ENCODE measurements around the gene TNFSF4.

TNFSF4 gene

GRCh38 chr1:173153503-173153902 is 53.6 kb downstream of the TNFSF4 start:
- no peak for DNase-seq (ENCODE audit: low read depth)
- no peak overlapping the region for H3K4me3 ChIP-seq (ENCODE audit: control insufficient read depth, low read depth, low read length)
- TF ChIP-seq, protein P1, sequence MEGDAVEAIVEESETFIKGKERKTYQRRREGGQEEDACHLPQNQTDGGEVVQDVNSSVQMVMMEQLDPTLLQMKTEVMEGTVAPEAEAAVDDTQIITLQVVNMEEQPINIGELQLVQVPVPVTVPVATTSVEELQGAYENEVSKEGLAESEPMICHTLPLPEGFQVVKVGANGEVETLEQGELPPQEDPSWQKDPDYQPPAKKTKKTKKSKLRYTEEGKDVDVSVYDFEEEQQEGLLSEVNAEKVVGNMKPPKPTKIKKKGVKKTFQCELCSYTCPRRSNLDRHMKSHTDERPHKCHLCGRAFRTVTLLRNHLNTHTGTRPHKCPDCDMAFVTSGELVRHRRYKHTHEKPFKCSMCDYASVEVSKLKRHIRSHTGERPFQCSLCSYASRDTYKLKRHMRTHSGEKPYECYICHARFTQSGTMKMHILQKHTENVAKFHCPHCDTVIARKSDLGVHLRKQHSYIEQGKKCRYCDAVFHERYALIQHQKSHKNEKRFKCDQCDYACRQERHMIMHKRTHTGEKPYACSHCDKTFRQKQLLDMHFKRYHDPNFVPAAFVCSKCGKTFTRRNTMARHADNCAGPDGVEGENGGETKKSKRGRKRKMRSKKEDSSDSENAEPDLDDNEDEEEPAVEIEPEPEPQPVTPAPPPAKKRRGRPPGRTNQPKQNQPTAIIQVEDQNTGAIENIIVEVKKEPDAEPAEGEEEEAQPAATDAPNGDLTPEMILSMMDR (IDR thresholded peaks at IDR 0.05; ENCODE audit: control insufficient read depth, insufficient read depth, low read depth, low read length, missing control alignments) = no peak

DNA sequence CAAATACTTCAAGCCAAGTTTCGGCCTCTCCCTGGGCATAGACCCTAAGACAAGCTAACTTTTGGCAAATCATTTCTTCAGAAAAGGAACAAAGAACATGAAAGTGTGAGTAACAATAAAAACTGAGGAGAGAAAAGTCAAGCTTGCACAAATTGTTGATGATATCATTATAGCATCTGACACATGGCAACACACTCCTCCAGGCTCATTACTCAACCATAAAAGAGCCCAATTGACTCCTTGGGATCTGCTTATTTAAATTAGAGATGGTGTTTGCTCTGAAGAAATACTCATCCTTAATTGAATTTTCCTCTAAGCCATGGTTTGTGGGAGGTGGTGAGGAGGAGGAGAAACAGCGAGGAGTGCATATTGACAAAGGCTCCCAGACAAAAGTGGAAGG is 54.5 kb downstream of the TNFSF4 start:
- no peak overlapping the region for H3K4me3 ChIP-seq (ENCODE audit: control insufficient read depth, low read depth, low read length)
- no peak for DNase-seq (ENCODE audit: low read depth)
- TF ChIP-seq, protein P1 (IDR thresholded peaks at IDR 0.05; ENCODE audit: control insufficient read depth, insufficient read depth, low read depth, low read length, missing control alignments) = no peak

GRCh38 chr1:173150795-173151194 is 56.3 kb downstream of the TNFSF4 start:
- no peak for DNase-seq (ENCODE audit: low read depth)
- H3K4me3 ChIP-seq (ENCODE audit: control insufficient read depth, low read depth, low read length) = no peak overlapping the region
- TF ChIP-seq, protein P1 (IDR thresholded peaks at IDR 0.05; ENCODE audit: control insufficient read depth, insufficient read depth, low read depth, low read length, missing control alignments) = no peak

DNA sequence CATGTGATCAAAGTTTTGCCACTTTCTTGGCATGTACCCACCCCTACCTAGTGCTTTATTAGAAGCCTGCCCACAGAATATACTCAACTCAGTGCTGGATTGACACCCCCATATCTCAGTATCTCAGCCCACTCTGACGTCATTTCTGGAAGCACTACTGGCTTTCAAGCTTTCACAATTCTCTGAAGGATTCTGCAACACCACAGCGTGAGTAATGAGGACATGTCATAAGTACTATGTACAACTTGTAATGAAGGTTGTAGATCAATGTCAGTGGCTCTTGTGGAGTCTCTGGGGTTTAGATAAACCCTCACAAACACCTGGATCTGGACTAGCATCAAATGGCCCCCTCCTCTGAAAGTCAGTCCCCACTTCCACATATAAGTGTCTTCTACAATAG is 57.2 kb downstream of the TNFSF4 start:
- TF ChIP-seq, protein P1 (IDR thresholded peaks at IDR 0.05; ENCODE audit: control insufficient read depth, insufficient read depth, low read depth, low read length, missing control alignments) = no peak
- no peak overlapping the region for H3K4me3 ChIP-seq (ENCODE audit: control insufficient read depth, low read depth, low read length)
- peak; percentile 84 for DNase-seq (ENCODE audit: low read depth)

- TF ChIP-seq, protein P1 (IDR thresholded peaks at IDR 0.05; ENCODE audit: control insufficient read depth, insufficient read depth, low read depth, low read length, missing control alignments) = no peak
- no peak for DNase-seq (ENCODE audit: low read depth)
- no peak overlapping the region for H3K4me3 ChIP-seq (ENCODE audit: control insufficient read depth, low read depth, low read length)
These were observed 58.2 kb downstream of the TNFSF4 start for GRCh38 chr1:173148971-173149370.

DNA sequence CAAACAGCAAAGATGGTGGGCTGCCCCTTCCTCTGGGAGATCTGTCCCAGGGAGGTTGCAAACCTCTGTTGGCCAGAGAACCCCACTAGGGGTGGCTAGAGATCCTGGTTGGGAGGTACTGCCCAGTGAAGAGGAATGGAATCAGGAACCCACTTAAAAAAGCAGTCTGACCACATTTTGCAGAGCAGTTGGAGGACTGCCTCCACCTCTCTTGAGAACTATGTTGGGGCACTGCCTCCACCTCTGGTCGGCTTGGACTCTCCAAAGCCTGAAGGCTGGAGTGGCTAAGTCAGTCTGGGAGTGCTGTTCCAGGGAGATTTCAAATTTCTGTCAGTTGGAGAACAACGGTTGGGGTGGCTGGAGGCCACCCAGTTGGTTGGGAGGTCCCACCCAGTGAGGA is 58.6 kb downstream of the TNFSF4 start:
- no peak overlapping the region for H3K4me3 ChIP-seq (ENCODE audit: control insufficient read depth, low read depth, low read length)
- DNase-seq (ENCODE audit: low read depth) = no peak
- TF ChIP-seq, protein P1 (IDR thresholded peaks at IDR 0.05; ENCODE audit: control insufficient read depth, insufficient read depth, low read depth, low read length, missing control alignments) = no peak

DNA sequence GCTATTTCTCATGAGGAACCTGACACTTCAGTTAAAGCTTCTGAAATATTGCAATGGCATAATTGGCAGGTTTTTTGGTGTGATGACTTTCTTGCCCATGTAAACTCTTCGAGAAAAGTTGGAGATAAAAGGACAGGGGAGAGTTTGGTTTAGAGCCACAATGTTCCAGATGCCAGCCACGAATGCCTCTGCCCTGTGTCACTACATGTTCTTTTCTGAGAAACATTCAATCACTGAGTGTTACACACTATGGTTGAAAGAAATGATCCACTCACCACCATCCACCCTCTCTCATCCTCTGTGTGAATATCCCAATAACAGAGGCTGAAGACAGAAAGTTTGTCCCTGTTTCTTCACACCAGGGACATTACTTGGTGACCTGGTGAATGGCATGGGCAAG is 66.4 kb downstream of the TNFSF4 start:
- H3K4me3 ChIP-seq (ENCODE audit: control insufficient read depth, low read depth, low read length) = no peak overlapping the region
- no peak for DNase-seq (ENCODE audit: low read depth)
- TF ChIP-seq, protein P1 (IDR thresholded peaks at IDR 0.05; ENCODE audit: control insufficient read depth, insufficient read depth, low read depth, low read length, missing control alignments) = no peak

All from AG09309 (cell line).